ENCODE data around the gene KCNS1.

DNA sequence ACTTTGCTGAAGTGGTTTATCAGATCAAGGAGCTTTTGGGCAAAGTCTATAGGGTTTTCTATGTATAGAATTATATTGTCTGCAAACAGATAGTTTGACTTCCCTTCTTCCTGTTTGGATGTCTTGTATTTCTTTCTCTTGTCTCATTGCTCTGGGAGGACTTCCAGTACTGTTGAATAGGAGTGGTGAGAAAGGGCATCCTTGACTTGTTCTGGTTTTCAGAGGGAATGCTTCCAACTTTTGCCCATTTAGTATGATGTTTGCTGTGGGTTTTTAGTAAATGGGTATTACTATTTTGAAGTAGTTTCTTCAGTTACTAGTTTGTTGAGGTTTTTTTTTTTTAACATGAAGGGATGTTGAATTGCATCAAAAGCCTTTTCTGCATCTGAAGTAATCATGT lies 36.1 kb downstream of the KCNS1 start:
- TF ChIP-seq, protein P1, sequence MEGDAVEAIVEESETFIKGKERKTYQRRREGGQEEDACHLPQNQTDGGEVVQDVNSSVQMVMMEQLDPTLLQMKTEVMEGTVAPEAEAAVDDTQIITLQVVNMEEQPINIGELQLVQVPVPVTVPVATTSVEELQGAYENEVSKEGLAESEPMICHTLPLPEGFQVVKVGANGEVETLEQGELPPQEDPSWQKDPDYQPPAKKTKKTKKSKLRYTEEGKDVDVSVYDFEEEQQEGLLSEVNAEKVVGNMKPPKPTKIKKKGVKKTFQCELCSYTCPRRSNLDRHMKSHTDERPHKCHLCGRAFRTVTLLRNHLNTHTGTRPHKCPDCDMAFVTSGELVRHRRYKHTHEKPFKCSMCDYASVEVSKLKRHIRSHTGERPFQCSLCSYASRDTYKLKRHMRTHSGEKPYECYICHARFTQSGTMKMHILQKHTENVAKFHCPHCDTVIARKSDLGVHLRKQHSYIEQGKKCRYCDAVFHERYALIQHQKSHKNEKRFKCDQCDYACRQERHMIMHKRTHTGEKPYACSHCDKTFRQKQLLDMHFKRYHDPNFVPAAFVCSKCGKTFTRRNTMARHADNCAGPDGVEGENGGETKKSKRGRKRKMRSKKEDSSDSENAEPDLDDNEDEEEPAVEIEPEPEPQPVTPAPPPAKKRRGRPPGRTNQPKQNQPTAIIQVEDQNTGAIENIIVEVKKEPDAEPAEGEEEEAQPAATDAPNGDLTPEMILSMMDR (IDR thresholded peaks at IDR 0.05), result no peak
- TF ChIP-seq POLR2A (IDR thresholded peaks at IDR 0.05; ENCODE audit: low read length) (no peak), ZFP36 (IDR thresholded peaks at IDR 0.05; ENCODE audit: borderline replicate concordance, partially characterized antibody) (no peak), POLR2AphosphoS2 (conservative IDR thresholded peaks at IDR 0.05; ENCODE audit: low read length) (no peak), RCOR1 (IDR thresholded peaks at IDR 0.05; ENCODE audit: low read depth, low read length) (no peak), RFX5 (IDR thresholded peaks at IDR 0.05) (no peak)
- TF ChIP-seq, protein P2, sequence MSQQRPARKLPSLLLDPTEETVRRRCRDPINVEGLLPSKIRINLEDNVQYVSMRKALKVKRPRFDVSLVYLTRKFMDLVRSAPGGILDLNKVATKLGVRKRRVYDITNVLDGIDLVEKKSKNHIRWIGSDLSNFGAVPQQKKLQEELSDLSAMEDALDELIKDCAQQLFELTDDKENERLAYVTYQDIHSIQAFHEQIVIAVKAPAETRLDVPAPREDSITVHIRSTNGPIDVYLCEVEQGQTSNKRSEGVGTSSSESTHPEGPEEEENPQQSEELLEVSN (IDR thresholded peaks at IDR 0.05; ENCODE audit: borderline replicate concordance, low read depth), result no peak
- TF ChIP-seq, protein P3, sequence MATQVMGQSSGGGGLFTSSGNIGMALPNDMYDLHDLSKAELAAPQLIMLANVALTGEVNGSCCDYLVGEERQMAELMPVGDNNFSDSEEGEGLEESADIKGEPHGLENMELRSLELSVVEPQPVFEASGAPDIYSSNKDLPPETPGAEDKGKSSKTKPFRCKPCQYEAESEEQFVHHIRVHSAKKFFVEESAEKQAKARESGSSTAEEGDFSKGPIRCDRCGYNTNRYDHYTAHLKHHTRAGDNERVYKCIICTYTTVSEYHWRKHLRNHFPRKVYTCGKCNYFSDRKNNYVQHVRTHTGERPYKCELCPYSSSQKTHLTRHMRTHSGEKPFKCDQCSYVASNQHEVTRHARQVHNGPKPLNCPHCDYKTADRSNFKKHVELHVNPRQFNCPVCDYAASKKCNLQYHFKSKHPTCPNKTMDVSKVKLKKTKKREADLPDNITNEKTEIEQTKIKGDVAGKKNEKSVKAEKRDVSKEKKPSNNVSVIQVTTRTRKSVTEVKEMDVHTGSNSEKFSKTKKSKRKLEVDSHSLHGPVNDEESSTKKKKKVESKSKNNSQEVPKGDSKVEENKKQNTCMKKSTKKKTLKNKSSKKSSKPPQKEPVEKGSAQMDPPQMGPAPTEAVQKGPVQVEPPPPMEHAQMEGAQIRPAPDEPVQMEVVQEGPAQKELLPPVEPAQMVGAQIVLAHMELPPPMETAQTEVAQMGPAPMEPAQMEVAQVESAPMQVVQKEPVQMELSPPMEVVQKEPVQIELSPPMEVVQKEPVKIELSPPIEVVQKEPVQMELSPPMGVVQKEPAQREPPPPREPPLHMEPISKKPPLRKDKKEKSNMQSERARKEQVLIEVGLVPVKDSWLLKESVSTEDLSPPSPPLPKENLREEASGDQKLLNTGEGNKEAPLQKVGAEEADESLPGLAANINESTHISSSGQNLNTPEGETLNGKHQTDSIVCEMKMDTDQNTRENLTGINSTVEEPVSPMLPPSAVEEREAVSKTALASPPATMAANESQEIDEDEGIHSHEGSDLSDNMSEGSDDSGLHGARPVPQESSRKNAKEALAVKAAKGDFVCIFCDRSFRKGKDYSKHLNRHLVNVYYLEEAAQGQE (IDR thresholded peaks at IDR 0.05), result no peak

Measured in A549 (cell line).